Kidney (tissue), 14 donors: Measurements from ENCODE around the gene KIAA0232. TPM values are rescaled to one million over a fixed set of nuclear protein-coding genes. Genes with fewer than 3 reads are reported as not detected.

Source experiments
- DNase-seq, 5 donors: peaks; one replicate each; pipeline ENCODE4 v3.0.0-alpha.2; 2013 to 2020
- FAIRE-seq: peaks from 2 replicates; lab custom pipeline; 2012; peaks lifted over from hg19 to GRCh38; lab: Jason Lieb, UNC
- H3K27ac ChIP-seq, 2 donors: one replicate each; pipeline ENCODE4 v1.7.0; 2013; ENCODE audit warnings: low read depth in 2 of 2, low read length in 2 of 2, inconsistent platforms in 1 of 2
- H3K27me3 ChIP-seq: one replicate; pipeline ENCODE4 v1.7.1; 2013; ENCODE audit warnings: low read length, inconsistent platforms; ENCODE audit not compliant: control insufficient read depth, insufficient read depth
- H3K36me3 ChIP-seq, 3 donors: one replicate each; pipeline versions ENCODE4 v1.7.0 to v1.7.1; 2013; ENCODE audit warnings: low read length in 3 of 3, control low read depth in 1 of 3, inconsistent platforms in 1 of 3; ENCODE audit not compliant: insufficient read depth in 3 of 3, control insufficient read depth in 2 of 3
- H3K4me1 ChIP-seq, 3 donors: one replicate each; pipeline versions ENCODE4 v1.7.0 to v1.7.1; 2013; ENCODE audit warnings: low read length in 3 of 3, inconsistent platforms in 1 of 3, low read depth in 1 of 3; ENCODE audit not compliant: control insufficient read depth in 2 of 3, insufficient read depth in 2 of 3
- H3K4me3 ChIP-seq, 3 donors: one replicate each; pipeline versions ENCODE4 v1.7.0 to v1.8.1; 2013; ENCODE audit warnings: low read length in 3 of 3, control low read depth in 1 of 3, inconsistent platforms in 1 of 3
- H3K9ac ChIP-seq, 3 donors: one replicate each; pipeline versions ENCODE4 v1.7.0 to v1.7.1; 2013; ENCODE audit warnings: low read length in 3 of 3, control low read depth in 1 of 3, inconsistent platforms in 1 of 3
- H3K9me3 ChIP-seq, 3 donors: one replicate each; pipeline versions ENCODE4 v1.7.0 to v1.7.1; 2013; ENCODE audit warnings: low read length in 3 of 3, control low read depth in 1 of 3, inconsistent platforms in 1 of 3; ENCODE audit not compliant: control insufficient read depth in 2 of 3, insufficient read depth in 1 of 3
- intact Hi-C: fragments of 100-400 bp; cut with DNase I; formaldehyde crosslinking; loops from one replicate; pipeline ENCODE4 v1.11.1; 2022
- polyA plus RNA-seq: library from polyadenylated mRNA; stranded (reverse); fragments of 350-450 nt; fragmentation: Illumina TruSeq; extraction: RNeasy Lipid Tissue Mini Kit (QIAGEN cat#74804); gene quantifications from one replicate; pipeline ENCODE4 v1.2.3, GENCODE V29; 2014; ENCODE audit warnings: low read depth, low replicate concordance; ENCODE audit not compliant: insufficient read depth
- total RNA-seq: library from RNA; stranded (reverse); fragmentation: NEBNext Ultra II Directional; extraction: Animal tissue kit (Norgen Biotek cat#: 25700); gene quantifications from one replicate; pipeline ENCODE4 v1.2.1, GENCODE V29; 2021
- TF ChIP-seq, protein P1 (sequence below): IDR thresholded peaks from 3 replicates; pipeline ENCODE4 v1.5.1; 2012; ENCODE audit warnings: mild to moderate bottlenecking, moderate library complexity, borderline replicate concordance; ENCODE audit not compliant: insufficient read depth; ENCODE audit errors: extremely low read depth
- donor health status: control.
- donor health status: control.
- donor health status: control.
- donor health status: control.
- donor health status: control.
- donor health status: DM: yes; HTN: yes; CAD: no.
- donor health status: Normal renal cell carcinoma (clear cell type).

The KIAA0232 gene
- total and polyA plus RNA-seq, 2 donors from 2014 or later = 14.0 to 39.9 TPM

DNA sequence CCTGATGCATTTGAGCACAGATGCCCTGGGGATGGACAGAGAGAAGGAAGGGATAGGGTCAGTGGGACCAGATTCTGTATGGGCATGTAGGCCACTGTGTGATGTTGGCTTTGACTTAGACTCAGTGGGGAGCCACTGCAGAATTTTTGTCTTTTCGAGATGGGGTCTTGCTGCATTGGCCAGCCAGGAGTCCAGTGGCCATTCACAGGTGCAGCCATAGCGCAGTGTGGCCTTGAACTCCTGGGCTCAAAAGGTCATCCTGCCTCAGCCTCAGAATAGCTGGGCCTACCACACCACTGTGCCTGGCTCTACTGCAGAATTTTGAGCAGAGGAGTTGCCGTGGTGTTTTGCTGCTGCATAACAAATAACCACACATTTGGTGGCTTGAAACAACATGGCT, 149.9 kb downstream of the KIAA0232 start:
- Histone ChIP-seq H3K27me3 (no peaks in the 10 kb centered on the region), H3K4me1 (peaks cover 3 to 40% (median 40%) of the 10 kb centered on the region in 3 donors), H3K36me3 (no peaks in the 10 kb centered on the region), H3K9ac (no peak overlapping the region), H3K4me3 (no peak overlapping the region), H3K27ac (no peak overlapping the region), H3K9me3 (no peaks in the 10 kb centered on the region)
- no peak for FAIRE-seq
- no peak for DNase-seq
- intact Hi-C loops = no loop called here
- TF ChIP-seq, protein P1, sequence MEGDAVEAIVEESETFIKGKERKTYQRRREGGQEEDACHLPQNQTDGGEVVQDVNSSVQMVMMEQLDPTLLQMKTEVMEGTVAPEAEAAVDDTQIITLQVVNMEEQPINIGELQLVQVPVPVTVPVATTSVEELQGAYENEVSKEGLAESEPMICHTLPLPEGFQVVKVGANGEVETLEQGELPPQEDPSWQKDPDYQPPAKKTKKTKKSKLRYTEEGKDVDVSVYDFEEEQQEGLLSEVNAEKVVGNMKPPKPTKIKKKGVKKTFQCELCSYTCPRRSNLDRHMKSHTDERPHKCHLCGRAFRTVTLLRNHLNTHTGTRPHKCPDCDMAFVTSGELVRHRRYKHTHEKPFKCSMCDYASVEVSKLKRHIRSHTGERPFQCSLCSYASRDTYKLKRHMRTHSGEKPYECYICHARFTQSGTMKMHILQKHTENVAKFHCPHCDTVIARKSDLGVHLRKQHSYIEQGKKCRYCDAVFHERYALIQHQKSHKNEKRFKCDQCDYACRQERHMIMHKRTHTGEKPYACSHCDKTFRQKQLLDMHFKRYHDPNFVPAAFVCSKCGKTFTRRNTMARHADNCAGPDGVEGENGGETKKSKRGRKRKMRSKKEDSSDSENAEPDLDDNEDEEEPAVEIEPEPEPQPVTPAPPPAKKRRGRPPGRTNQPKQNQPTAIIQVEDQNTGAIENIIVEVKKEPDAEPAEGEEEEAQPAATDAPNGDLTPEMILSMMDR = no peak

DNA sequence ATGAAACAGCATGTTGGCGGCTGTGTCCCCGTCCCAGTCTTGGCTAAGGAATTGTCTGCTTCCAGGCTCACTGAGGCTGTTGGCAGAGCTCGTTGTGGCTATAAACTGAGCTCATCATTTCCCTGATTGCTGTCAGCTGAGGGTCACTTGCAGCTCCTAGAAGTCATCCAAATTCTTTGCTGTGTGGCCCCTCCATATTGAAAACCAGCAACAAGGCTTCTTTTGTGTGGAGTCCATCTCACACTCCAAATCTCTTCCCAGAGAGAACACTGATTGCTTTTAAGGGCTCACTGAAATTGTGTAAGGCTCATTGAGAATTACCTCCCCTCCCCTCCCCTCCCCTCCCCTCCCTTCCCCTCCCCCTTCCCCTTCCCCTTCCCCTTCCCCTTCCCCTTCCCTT, 150.4 kb downstream of the KIAA0232 start:
- no peak overlapping the region for H3K27ac ChIP-seq
- H3K4me1 ChIP-seq = peaks cover 3 to 40% (median 38%) of the 10 kb centered on the region in 3 donors
- intact Hi-C loops = no loop called here
- no peaks in the 10 kb centered on the region for H3K27me3 ChIP-seq
- FAIRE-seq (no peak), DNase-seq (no peak)
- TF ChIP-seq, protein P1 = no peak
- H3K9ac ChIP-seq = no peak overlapping the region
- H3K4me3 ChIP-seq = no peak overlapping the region
- no peaks in the 10 kb centered on the region for H3K9me3 ChIP-seq
- no peaks in the 10 kb centered on the region for H3K36me3 ChIP-seq

Other genes with a start within 250 kb of the KIAA0232 start
- gene MAN2B2, start 207.5 kb upstream of the KIAA0232 start, total RNA-seq = 34.3 TPM
- 19.9 TPM for gene MAN2B2, start 207.5 kb upstream of the KIAA0232 start, polyA plus RNA-seq
- gene MRFAP1, start 142.0 kb upstream of the KIAA0232 start, total RNA-seq = 264 TPM
- 406 TPM for gene MRFAP1, start 142.0 kb upstream of the KIAA0232 start, polyA plus RNA-seq
- not detected for gene S100P, start 88.8 kb upstream of the KIAA0232 start, total RNA-seq
- gene S100P, start 88.8 kb upstream of the KIAA0232 start, polyA plus RNA-seq = not detected
- gene MRFAP1L1, start 72.9 kb upstream of the KIAA0232 start, total RNA-seq = 57.1 TPM
- 69.1 TPM for gene MRFAP1L1, start 72.9 kb upstream of the KIAA0232 start, polyA plus RNA-seq
- gene BLOC1S4, start 66.6 kb upstream of the KIAA0232 start, total RNA-seq = 14.2 TPM
- gene BLOC1S4, start 66.6 kb upstream of the KIAA0232 start, polyA plus RNA-seq = 12.3 TPM
- 77.7 TPM for gene TBC1D14, start 127.1 kb downstream of the KIAA0232 start, total RNA-seq
- 44.9 TPM for gene TBC1D14, start 127.1 kb downstream of the KIAA0232 start, polyA plus RNA-seq